Dedifferentiated amniotic fluid mesenchymal stem cell (primary cell): Measurements from ENCODE around the gene SLC44A3.

Experiments used
- DNase-seq: peaks from one replicate; pipeline ENCODE4 v3.0.0-alpha.2; 2016; ENCODE audit errors: extremely low spot score

Gene SLC44A3

DNA sequence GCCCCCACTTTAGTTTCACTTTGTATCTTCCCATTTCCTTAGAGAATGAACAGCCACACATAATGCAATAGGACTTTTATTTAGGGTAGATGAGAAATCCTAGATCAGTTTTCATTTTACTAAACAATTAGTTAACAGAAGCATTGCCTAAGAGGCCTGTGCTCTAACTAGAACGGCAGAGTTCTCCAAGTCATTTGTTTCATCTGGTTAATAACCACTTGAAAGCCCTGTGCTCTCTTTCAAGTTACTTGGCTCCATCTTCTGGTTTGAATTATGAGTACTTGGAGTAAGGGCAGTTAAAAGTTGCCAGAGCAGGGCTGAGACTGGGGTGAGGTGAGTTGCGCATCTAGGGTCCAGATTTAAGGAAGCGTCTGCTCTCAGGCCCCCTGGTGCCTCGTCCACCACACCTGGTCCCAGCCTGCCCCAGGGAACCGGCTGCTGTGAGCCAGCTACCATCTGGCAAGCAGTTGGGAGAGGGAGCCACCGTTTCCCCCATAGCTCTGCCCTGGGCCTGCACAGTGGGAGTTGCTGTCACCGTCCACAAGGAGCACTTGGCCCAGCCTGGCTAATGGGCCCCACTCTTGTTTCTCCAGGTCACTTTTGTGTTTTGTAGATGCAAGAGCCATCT is 18.1 kb upstream of the SLC44A3 start:
- DNase-seq = peak; percentile 91

DNA sequence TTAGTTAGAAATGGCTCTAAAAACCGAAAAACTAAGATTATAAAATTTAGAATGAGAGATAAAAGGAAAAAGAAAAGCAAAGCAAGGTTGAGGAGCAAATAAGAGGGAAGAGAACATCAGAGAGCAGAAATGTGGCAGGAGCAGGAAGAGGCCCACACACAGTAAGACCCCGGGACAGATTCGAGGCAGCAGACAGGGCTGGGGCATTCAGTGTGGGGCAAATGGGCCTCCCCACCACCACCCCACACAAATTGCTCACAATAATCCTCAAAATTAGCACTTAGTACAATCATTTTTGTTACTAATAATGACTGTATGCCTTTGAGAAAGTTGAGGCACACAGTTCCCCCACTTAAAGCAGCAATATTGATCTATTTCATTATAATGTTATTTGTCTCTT is 17.1 kb upstream of the SLC44A3 start:
- no peak for DNase-seq

DNA sequence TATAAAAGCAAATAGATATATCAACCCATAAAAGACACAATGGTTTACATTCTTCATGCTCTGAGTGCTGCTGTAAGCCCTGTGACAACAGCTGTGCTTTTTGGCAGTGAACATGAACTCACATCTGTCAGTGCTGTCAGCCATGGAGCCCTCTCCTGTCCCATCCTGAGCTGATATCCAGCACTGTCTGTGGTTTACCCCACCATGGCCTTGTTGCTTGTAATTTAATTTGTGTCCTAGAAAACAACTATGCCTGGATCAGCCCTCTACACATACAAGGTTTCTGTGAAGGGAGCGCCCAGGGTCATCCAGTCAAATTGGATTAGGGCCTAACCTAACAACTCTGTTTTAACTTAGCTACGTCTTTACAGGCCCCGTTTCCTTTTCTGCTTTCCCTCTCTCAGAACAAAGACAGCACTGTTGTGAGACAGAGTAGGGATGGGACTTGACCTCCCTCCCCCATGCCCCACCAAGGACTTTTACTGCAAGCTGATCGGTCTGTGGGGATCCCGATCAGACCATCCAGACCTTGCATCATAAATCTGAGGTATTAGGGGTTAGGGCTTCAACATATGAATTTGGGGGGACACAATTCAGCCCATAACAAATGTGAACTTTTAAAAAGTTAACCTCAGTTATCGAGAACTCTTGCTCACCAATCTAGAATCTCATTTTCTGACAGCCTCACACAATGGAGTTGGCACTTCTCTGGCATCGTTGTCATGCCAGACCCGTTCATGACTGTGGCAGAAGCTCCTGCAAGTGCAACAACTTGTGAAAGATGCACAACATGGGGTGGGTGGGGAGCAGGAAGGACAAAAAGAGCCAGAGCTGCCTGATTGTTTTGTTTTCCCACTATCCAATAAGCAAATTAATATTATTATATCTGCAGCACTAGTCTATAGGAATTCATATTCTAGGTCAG is 16.4 kb upstream of the SLC44A3 start:
- no peak for DNase-seq

DNA sequence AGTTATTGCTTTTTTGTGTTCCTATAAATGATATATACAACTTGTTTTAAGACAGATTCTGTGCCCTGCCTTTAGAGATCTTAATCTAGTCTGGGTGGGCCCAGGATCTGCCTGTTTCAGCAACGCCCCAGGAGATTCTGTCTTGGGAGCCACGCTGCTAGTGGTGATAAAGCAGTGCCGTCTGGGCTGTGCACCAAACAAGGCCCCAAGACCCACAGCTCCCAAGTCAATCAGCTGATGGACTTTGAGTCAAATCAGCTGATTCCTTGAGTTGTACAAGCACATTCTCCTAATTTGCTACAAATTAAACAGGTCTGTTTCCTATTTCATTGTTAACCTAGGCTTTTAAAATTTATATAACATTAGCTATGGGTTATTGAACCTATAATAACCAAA is 15.7 kb upstream of the SLC44A3 start:
- DNase-seq = no peak

DNA sequence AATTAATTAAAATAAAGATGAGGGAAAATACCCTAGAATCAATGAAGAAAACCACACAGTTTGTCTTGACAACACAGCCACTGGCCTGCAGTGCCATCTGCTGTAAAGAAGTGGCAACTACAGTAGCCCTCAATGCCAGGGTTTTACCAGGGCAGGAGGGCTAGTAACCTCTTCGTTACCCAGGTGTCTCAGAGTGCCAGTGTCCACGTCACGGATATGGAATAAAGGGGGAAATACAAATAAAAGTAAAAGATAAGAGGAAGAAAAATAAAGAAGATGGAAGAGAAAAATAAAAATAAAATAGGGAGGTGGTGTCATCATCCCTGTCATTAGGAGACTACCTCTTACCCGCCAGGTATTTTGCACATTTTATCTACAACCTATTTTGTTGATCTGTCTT is 14.2 kb upstream of the SLC44A3 start:
- DNase-seq = peak; percentile 36

DNA sequence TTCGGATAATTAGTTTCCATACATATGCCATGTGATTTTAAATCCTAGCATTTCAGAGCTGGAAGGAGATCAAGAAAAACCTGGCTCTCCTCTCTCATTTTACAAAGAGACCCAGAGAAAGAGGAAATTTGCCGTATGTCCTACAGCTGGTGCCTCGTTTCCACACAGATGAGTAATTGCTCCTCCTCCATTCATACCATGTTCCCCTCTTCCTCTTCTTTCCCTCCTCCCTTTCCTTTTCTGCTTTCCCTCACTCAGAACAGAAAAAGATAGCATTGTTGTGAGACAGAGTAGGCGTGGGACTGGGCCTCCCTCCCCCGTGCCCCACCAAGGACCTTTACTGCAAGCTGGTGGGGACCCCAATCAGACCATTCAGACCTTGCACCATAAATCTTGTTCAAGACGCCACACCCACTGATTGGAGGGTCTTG is 13.7 kb upstream of the SLC44A3 start:
- no peak for DNase-seq

DNA sequence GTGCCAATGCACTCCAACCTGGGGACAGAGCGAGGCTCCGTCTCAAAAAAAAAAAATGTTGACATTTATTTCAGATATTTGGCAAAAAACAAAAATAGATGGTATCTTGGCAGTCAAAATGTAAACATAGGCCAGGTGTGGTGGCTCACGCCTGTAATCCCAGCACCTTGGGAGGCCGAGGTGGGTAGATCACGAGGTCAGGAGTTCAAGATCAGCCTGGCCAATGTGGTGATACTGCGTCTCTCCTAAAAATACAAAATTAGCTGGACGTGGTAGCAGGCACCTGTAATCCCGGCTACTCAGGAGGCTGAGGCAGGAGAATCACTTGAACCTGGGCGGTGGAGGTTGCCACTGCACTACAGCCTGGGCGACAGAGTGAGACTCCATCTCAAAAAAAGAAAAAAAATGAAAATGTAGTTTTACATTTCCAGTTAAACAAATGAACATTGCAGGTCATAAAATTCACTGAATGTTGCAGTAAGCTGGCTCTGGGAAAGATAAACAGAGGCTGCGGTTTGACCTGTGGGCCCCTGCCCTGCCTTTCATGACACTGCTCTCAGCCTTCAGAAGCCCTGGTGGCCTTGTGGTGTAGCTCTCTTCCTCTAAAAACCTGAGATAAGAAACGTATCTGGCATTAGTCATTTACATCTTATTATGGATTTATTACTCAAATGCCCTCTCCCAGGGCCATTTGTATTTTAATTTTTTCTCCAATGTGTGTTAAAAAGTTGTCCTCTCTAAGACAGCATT is 12.2 kb upstream of the SLC44A3 start:
- no peak for DNase-seq

DNA sequence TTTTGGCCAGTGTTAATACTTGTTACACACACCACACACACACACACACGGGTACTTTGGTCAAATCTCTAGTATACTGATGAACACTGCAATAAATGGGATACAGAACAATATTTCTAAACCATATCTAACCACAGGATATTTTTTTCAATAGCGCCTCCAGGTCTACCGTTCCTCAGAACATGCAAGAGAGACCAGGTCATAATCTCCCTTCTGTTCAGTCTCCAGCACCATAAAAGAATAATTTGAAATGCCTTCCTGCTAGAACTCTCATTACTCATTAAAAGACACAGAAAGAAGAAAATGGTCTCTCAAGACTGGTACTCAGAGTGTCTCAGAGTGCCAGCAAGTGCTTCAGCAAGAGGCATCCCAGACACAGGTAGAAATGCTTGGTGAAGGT is 11.5 kb upstream of the SLC44A3 start:
- DNase-seq = no peak

DNA sequence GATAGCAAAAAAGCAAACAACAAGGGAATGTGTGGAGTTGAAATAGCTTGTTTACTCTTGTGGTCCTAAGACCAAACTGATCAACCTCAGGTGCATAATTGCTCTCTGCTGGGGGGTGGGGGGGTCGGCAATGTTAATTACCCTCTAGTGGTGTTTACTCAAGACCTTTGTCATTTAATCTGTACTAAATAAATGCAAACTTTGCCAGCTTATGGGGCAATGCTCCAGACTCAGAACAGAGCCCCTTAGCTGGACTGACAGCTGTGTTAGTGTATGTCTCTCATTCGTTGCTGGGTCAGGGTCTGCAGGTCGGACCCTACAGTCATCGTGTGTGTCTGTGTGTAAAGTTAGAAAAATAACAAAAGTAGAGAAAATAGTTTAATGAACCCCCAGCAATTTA is 7.2 kb upstream of the SLC44A3 start:
- DNase-seq = no peak

DNA sequence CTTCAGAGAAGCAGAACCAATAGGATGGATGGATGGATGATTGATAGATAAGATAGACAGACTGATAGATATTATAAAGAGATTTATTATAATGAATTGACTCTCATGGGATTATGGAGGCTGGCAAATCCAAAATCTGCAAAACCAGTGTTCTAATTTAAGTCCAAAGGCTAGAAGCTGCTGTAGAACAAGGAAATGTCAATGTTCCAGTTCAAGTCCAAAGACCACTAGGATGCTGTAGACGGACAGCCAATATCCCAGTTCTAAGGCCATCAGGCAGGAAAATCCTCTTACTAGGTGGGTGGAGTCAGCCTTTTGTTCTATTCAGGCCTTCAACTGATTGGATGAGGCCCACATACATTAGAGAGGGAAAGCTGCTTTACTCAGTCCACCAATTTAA is 4.1 kb upstream of the SLC44A3 start:
- DNase-seq = no peak

DNA sequence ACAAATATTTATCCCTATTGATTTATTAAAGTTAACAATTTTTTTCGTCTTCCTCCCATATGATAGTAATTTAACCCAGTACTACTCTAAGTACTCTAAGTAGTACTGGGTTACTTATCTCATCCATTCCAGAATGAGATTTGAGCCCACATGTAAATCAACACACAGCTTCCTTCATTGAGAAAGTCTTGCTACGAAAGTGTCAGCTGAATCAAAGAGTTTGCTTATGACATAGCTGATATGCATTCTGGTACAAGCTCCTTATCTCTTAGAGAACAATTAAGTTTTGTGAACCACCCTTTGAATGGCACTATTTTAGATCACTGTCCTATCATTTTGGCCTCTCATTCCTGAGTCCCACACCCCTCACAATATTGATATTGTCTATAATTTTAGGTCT is 2.4 kb upstream of the SLC44A3 start:
- DNase-seq = no peak

DNA sequence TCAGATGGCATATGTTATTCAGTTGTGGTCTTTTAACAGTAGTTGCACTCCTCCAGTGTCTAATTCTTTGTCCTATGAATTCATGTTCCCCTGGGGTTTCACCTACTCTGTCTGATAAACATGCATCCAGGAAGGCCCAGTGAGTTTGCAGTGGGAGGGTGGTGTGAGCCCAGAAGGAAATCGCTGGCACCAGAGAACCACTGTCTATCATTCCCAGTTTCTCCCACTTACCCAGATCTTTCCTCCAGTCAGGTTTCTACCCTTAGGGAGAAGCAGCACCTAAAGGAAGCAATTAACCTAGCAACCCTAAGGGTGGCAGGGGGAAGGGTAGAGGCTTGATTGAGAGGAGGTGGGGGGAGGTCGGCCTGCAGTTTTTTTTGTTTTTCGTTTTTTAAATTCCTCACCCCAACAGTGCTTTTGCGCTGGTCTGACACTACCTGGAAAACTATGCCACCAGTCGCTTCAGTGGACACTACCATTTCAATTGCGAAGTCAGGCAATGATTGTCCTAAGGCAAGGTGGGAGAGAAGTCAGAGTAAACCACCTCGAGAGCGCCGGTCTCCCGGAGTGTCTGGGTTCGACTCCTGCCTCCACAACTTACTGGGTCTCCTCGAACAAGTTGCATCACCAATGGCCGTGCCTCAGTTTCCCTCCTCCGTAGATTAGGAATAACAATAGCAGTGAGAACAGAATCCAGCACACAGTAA is 766 bp upstream of the SLC44A3 start:
- no peak for DNase-seq

DNA sequence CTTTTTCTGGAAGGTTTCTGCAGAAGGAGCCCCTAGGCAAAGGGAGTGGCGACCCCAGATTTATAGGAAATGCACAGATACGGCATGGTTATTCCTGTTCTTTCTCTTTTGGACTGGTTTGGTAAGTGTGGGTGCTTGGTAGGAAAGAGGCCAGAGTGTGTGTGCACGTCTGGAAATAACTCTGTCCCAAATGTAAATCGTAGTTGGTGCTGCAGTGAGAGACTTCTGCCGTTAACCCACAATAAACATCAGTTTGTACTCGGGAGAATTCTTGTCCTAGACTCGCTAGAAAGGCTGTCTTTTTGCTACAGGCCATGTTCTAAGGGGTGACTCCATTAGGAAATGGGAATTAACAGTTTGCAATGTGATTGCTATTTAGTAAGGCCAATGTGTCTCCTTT is 779 bp downstream of the SLC44A3 start:
- DNase-seq = no peak

DNA sequence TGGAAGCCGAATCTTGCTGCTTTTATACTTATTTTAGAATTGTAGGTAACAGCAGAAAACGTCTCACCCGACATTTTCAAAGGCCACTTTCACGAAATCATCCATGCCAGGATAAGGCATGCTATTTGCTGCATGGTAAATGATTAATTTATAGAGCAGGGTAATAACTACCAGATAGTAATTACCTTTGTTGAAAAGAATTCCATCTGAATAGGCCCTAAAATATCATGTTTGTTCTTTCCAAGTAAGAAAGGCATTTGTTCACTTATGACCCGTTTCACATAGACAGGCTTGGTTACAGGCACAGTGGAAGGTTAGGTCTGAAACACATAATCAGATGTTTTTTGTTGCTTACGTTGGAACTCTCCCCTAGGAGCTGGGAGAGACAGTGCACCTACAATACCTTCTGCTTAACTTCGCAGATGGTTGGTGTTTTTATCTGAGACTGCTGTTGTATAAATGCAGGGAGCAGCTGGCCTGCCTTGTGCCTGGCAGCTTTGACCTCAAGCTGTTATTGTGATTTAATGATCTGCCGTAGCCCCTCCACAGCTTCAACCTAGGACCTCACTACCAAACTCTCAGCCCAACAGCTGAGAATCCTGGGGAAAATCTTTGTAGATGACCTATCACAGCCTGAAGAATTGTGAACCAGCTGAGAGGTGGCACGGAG is 1.6 kb downstream of the SLC44A3 start:
- no peak for DNase-seq

DNA sequence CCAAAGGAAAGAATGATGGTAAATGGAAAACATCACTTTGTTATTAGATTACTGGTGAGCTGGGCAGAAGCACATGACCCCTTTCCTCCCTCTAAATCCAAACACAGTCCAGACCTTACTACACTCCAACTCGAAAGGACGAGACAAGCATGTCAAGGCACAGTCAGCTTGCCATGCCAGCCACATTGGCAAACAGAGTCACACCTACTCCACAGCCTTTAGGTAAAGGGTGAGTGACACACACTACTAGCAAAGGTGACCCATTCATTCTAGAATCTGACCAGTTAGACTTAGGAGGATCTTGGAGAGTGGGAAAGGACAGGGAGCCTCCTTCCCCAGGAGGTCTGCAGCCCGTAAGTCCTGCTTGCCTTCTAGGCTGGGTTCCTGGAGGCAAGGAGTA is 3.0 kb downstream of the SLC44A3 start:
- DNase-seq = no peak

DNA sequence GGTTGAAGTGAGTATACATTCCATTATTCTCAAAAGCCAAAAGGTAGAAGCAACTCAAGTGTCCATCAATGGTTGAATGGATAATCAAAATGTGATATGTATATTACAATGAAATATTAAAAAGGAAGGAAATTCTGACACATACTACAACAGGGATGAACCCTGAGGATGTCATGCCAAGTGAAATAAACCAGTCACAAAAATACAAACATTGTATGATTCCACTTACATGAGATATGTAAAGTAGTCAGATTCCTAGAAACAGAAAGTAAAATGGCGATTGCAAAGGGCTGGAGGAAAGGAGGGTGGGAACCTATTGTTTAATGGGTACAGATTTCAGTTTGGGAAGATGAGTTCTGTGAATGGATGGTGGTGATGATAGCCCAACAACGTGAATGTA is 5.8 kb downstream of the SLC44A3 start:
- DNase-seq = no peak

DNA sequence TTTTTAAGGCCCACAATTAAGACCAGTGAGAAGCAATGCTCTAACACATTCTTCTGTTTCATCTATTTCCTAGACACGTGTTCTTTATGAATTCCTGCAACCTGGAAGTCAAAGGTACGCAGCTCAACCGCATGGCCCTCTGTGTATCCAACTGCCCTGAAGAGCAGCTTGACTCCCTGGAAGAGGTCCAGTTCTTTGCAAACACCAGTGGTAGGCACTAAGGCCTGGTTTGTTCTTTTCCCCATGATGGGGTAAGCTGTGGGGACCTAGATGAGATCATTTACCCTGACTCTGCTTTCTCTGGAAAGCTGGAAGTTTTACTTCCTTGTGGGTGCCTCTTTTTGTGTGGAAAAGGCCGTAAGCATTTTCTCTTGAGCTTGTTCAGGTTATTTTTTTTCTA is 7.3 kb downstream of the SLC44A3 start:
- no peak for DNase-seq

DNA sequence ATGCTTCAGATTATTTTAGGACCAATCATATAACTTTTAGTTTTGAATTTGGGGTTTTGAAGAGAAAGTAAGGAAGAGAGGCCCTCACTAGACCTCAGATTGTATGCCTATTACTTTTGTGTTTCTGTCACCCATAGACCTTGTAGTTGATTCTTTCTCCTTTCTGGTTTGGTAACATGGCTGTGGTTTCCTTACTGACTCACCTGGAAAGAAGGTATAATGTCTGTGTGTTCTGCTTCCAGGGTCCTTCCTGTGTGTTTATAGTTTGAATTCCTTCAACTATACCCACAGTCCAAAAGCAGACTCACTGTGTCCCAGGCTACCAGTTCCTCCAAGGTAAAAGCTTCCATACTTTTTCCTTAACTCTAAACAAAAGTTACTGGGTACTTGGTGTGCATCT is 8.1 kb downstream of the SLC44A3 start:
- DNase-seq = no peak

DNA sequence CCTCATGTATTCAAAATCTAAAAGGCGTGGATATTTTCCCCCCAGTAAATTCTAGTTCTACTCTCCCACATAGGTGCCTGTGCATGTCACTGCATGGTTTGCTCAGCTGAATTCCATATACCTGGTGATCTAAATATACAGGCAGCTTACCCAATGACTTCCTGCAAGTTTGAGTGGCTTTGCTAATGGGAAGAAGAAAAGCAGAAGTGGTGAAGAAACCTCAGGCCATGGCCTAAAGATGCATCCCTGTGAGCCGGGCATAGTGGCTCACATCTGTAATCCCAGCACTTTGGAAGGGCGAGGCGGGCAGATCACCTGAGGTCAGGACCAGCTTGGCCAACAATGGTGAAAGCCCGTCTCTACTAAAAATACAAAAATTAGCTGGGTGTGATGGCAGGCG is 11.5 kb downstream of the SLC44A3 start:
- no peak for DNase-seq

DNA sequence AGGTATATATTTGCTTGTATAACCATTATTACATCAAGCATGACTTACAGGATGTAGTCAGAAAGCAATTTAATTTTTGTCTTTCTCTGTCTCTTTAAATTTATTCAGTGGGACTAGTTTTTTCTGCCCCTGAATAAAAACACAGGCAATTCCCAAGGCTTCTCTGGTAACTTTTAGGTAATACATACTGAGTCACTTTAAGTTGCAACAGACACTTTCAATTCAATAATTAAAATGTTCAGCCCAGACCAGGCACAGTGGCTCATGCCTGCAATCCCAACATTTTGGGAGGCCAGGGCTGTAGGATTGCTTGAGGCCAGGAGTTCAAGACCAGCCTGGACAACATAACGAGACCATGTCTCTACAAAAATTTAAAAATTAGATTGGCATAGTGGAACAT is 12.3 kb downstream of the SLC44A3 start:
- DNase-seq = no peak

DNA sequence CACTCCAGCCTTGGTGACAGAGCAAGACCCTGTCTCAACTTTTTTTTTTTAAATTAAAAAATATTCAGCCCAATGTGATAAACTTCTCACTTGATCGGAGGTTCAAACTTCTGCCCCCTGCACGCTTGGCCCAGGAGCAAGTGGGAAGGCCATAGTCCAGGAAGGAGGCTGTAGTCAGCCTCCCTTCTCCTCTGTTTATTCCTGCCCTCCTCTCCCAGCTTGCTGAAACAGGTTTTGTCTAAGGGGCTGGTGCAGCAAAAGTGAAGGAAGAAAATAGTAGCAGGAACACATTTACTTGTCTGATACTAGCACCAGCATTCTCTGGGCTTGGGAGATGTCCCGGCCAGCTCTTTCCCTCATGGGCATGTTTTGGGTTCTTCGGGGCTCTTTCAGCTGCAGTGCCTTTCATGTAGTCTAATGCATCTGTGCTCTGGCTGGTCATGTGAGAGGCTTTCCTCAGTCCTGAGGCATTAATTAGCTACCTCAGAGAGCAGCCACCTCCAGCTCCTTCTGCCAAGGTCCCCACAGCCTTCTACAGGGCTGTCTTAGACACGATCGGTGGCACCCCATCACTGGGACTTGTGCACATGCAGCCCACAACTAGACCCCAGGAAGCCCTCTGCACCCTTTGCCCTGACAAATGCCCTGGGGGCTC is 12.9 kb downstream of the SLC44A3 start:
- no peak for DNase-seq
